Measurements from ENCODE around the gene PCGF5.
A peak's percentile ranks its signal among the peaks of the same experiment; 100 is the strongest.
"Not testable (repeated sequence)": the region's sequence is repeated elsewhere in the genome, so short reads cannot be mapped to it uniquely, and the experiment has no call there.

PCGF5 gene

DNA sequence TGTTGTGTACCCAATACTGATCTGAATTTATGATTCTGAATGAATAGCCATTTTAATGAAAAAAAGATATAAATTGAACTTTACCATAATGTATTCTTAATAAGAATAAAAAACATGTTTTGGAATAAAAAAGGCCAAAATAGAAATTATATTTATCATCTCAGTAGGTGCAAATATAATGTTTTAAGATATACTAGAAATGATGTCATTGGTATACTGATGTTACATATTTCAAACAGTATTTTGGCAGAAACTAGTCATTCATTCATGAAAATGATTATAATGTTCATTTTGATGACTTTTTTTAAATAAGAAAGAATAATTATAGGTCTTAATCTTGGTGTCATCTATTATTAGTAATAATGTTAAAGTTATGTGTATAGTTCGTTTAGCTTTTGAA, 9.2 kb downstream of the PCGF5 start:
- Mint-ChIP-seq H3K4me3 (no peak overlapping the region), H3K4me1 (peaks cover 28% of the 10 kb centered on the region), H3K27ac (no peak overlapping the region), H3K9me3 (no peaks in the 10 kb centered on the region), H3K27me3 (no peaks in the 10 kb centered on the region)
- DNase-seq: no peak
- ATAC-seq: no peak

GRCh38 chr10:91238191-91238590, 17.7 kb downstream of the PCGF5 start:
- DNase-seq (no peak), ATAC-seq (no peak)
- Mint-ChIP-seq H3K27me3 (no peaks in the 10 kb centered on the region), H3K27ac (peak overlapping the region in 1 of 2 donors; percentile 46), H3K4me1 (peaks cover 15% of the 10 kb centered on the region), H3K9me3 (no peaks in the 10 kb centered on the region), H3K4me3 (no peak overlapping the region)

- no peak for ATAC-seq
- Mint-ChIP-seq H3K27ac (no peak overlapping the region), H3K4me1 (peaks cover 15% of the 10 kb centered on the region), H3K27me3 (no peaks in the 10 kb centered on the region), H3K9me3 (no peaks in the 10 kb centered on the region), H3K4me3 (no peak overlapping the region)
- DNase-seq: no peak
Observed at GRCh38 chr10:91239789-91240188, 19.3 kb downstream of the PCGF5 start.

- DNase-seq (no peak), ATAC-seq (peak; percentile 79)
- Mint-ChIP-seq H3K4me1 (peaks cover 11% of the 10 kb centered on the region), H3K27me3 (no peaks in the 10 kb centered on the region), H3K27ac (no peak overlapping the region), H3K4me3 (no peak overlapping the region), H3K9me3 (no peaks in the 10 kb centered on the region)
Observed at GRCh38 chr10:91242940-91243339, 22.5 kb downstream of the PCGF5 start.

GRCh38 chr10:91247360-91248111, 27.1 kb downstream of the PCGF5 start:
- Mint-ChIP-seq H3K27me3 (no peaks in the 10 kb centered on the region), H3K4me1 (peaks cover 6% of the 10 kb centered on the region), H3K9me3 (no peaks in the 10 kb centered on the region), H3K27ac (no peak overlapping the region), H3K4me3 (no peak overlapping the region)
- no peak for DNase-seq
- ATAC-seq: peak; percentile 10

- DNase-seq (no peak), ATAC-seq (no peak)
- Mint-ChIP-seq H3K27me3 (no peaks in the 10 kb centered on the region), H3K4me1 (no peaks in the 10 kb centered on the region), H3K9me3 (no peaks in the 10 kb centered on the region), H3K4me3 (no peak overlapping the region), H3K27ac (no peak overlapping the region)
Observed at GRCh38 chr10:91249700-91250099, 29.2 kb downstream of the PCGF5 start.

GRCh38 chr10:91250341-91250740, 29.9 kb downstream of the PCGF5 start:
- H3K9me3 Mint-ChIP-seq: no peaks in the 10 kb centered on the region
- DNase-seq (no peak), ATAC-seq (peak; percentile 71)
- no peaks in the 10 kb centered on the region for H3K27me3 Mint-ChIP-seq
- peak overlapping the region in 1 of 2 donors; percentile 69 for H3K27ac Mint-ChIP-seq
- no peaks in the 10 kb centered on the region for H3K4me1 Mint-ChIP-seq
- H3K4me3 Mint-ChIP-seq: no peak overlapping the region

DNA sequence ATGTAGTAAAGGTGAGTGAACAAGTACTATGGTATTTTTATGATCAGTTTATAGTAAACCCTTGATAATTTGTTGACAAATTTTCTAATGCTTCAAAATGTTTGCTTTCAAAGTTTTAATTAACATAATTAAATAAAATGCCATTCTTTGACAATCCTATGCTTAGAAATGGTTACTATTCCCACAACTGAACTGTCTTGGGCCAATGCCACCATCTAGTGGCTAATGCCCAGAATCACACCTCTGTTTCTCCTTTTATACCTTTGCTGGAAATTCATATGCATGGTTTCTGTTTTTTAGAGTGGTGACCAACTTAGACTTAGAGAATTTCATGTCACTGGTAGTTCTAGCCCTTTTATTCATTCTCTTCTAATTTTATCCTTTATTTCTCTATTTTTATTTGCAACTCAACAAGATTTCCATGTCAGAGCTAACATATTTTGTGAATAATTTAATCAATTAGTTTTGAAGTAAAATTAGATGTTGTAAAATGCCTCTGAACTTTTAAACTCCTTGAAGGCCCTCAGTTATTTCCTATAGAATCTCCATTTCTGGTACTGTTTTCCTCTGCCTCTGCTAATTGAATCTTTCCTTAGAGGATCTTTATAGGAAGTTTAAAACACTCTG, 31.1 kb downstream of the PCGF5 start:
- Mint-ChIP-seq H3K4me1 (peaks cover 4% of the 10 kb centered on the region), H3K9me3 (no peaks in the 10 kb centered on the region), H3K27ac (no peak overlapping the region), H3K27me3 (no peaks in the 10 kb centered on the region), H3K4me3 (no peak overlapping the region)
- DNase-seq (peak; percentile 36 to 53), ATAC-seq (peak; percentile 49)

- DNase-seq (no peak), ATAC-seq (no peak)
- Mint-ChIP-seq H3K4me3 (no peak overlapping the region), H3K27me3 (no peaks in the 10 kb centered on the region), H3K27ac (no peak overlapping the region), H3K9me3 (no peaks in the 10 kb centered on the region), H3K4me1 (peaks cover 5% of the 10 kb centered on the region)
Observed at GRCh38 chr10:91253300-91253699, 32.8 kb downstream of the PCGF5 start.

GRCh38 chr10:91257310-91257709, 36.8 kb downstream of the PCGF5 start:
- no peak overlapping the region for H3K4me3 Mint-ChIP-seq
- H3K9me3 Mint-ChIP-seq: no peaks in the 10 kb centered on the region
- DNase-seq: no peak
- peaks cover 5% of the 10 kb centered on the region for H3K4me1 Mint-ChIP-seq
- no peaks in the 10 kb centered on the region for H3K27me3 Mint-ChIP-seq
- no peak overlapping the region for H3K27ac Mint-ChIP-seq
- ATAC-seq: no peak

- not testable (repeated sequence) for ATAC-seq, H3K9me3 Mint-ChIP-seq, H3K4me3 Mint-ChIP-seq, H3K27me3 Mint-ChIP-seq, DNase-seq, H3K4me1 Mint-ChIP-seq, H3K27ac Mint-ChIP-seq
Observed at GRCh38 chr10:91260417-91260816, 40.0 kb downstream of the PCGF5 start.

DNA sequence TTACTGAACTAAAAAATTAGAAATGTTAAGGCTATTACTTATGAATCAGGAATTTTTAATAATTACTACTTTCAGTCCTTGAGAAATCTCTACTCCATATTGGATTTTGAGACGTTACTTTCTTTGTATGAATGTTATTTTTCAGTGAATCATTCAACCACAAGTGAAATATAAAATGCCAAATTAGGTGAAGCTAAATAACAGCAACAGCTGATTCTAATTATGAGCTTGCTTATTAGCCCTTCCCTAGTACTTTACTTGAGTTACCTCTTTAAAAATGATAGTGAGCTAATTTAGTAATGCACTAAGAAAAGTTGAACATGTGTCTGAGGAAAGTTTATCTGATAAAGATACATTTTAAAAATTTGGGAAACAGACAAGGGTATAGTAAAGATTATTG, 51.4 kb downstream of the PCGF5 start:
- ATAC-seq: no peak
- no peak overlapping the region for H3K27ac Mint-ChIP-seq

GRCh38 chr10:91284486-91285090, 64.1 kb downstream of the PCGF5 start:
- Mint-ChIP-seq H3K4me1 (no peaks in the 10 kb centered on the region), H3K9me3 (no peaks in the 10 kb centered on the region), H3K27ac (no peak overlapping the region), H3K4me3 (no peak overlapping the region), H3K27me3 (no peaks in the 10 kb centered on the region)
- DNase-seq (no peak), ATAC-seq (no peak)

More for the DNA sequence above, 51.4 kb downstream of the PCGF5 start:
- no peak for DNase-seq
- H3K4me3 Mint-ChIP-seq: no peak overlapping the region
- no peaks in the 10 kb centered on the region for H3K27me3 Mint-ChIP-seq
- H3K9me3 Mint-ChIP-seq: no peaks in the 10 kb centered on the region
- H3K4me1 Mint-ChIP-seq: no peaks in the 10 kb centered on the region

DNA sequence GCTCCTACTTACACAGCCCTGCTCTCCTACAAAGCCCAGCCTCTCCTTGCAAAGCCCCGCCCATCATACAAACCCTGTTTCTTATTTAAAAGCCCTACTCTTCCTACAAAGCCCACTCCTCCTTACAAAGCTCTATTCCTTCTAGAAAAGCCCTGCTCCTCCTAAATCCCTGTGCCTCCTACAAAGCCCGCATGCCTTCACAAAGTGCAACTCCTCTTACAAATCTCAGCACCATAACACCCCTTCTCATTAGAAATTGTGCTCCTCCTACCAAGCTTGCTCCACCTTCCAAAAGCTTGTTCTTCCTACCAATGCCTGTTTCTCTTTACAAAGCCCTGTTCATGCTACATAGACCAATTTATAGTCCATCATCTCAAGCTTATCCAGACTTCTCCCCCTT, 66.1 kb downstream of the PCGF5 start:
- Mint-ChIP-seq H3K27me3 (peaks cover 5% of the 10 kb centered on the region), H3K9me3 (no peaks in the 10 kb centered on the region), H3K4me3 (no peak overlapping the region), H3K4me1 (no peaks in the 10 kb centered on the region), H3K27ac (no peak overlapping the region)
- no peak for DNase-seq
- no peak for ATAC-seq

GRCh38 chr10:91287276-91287675, 66.8 kb downstream of the PCGF5 start:
- Mint-ChIP-seq H3K9me3 (no peaks in the 10 kb centered on the region), H3K27me3 (peaks cover 7% of the 10 kb centered on the region), H3K4me1 (no peaks in the 10 kb centered on the region), H3K4me3 (no peak overlapping the region), H3K27ac (no peak overlapping the region)
- no peak for DNase-seq
- peak; percentile 26 for ATAC-seq

DNA sequence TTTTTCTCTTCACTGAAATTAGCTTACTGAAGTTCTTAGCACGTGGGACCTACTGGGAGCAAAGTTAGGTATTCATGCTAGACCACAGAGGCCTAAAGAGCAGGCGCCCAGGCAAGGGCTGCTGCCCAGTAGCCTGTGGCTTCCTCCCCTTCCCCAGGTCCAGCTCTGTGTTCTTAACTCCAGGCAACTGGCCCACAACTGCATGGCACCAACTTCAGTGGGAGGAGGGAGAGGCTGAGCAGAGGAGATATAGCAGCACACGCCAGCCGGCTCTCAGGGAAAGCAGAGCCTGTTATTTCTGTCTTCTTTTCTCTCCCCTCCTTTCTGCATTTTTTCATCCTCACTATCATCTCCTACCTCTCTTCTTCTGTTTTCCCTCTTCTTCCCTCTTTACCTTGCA, 67.4 kb downstream of the PCGF5 start:
- DNase-seq (no peak), ATAC-seq (no peak)
- no peaks in the 10 kb centered on the region for H3K4me1 Mint-ChIP-seq
- H3K9me3 Mint-ChIP-seq: no peaks in the 10 kb centered on the region
- H3K27ac Mint-ChIP-seq: peak overlapping the region in 1 of 2 donors; percentile 21
- peaks cover 7% of the 10 kb centered on the region for H3K27me3 Mint-ChIP-seq
- H3K4me3 Mint-ChIP-seq: no peak overlapping the region
